ENCODE data around the gene DGUOK. TPM values are rescaled to one million over a fixed set of nuclear protein-coding genes. Genes with fewer than 3 reads are reported as not detected.

Gene DGUOK
- total and polyA plus RNA-seq, 2 donors (not counting 1 experiment from before 2014, with no cell fraction given) = 54.3 to 93.7 TPM

DNA sequence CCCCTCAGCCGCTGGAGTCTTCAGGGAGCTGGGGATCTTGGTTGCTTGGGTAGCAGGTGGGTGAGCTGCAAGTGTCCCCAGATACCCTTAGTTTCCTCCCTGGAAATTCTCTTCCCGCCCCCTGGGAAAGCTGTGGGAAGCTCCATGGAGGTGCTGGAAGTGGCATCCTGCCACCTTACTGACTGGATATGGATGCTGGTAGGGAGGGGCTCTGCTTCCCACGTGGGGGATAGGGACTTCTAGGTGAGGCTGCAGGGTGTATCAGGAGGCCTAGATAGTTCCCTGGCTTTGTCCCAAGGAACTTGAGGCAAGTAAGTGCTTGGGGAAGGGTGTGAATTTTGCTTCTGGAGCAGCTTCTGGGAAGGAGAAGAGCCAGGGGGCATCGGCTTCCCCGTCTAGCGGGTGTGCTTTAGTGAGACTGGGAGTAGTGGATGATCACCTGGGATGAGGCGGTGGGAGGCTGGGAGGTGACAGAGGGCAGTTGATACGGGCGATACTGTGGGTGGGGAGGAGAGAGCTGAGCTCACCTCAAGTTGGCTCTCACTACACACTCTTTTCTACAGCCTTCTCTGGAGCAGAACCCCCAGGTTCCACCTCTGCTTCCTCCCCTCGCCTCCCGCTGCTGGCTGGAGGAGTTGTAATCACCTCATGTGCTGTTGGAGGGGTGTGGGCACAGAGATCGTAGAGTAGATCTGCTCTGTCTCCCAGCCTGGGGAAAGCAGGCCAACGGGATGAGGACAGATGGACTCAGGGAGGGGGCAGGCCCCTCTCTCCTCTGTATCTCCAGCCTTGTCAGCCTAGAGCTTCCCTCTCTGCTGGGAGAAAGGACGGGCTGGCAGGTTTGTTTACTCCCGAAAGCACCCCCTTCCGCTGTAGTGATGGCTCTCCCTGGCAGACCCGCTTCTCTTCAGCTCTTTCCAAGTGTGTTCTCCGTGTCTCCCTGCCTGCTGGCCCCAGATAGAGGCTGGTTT lies 77.8 kb downstream of the DGUOK start:
- Histone ChIP-seq H3K9ac (ENCODE audit: insufficient read depth, low read length) (no peak overlapping the region), H3K4me2 (ENCODE audit: extremely low read depth, insufficient read depth, low read length) (peak overlapping the region; percentile 75), H3K27ac (ENCODE audit: insufficient read depth, low read length) (peak overlapping the region; percentile 55), H3K4me1 (ENCODE audit: control insufficient read depth, extremely low read depth, insufficient read depth, low read length) (peaks cover 39% of the 10 kb centered on the region), H3K4me3 (replicated peaks in 1 of 4; ENCODE audit: control extremely low read depth in 1 of 4, insufficient read depth in 1 of 4, low read depth in 3 of 4, low read length in 4 of 4) (peak overlapping the region in 3 of 4 experiments; percentile 30 to 75 (median 39)), H3K27me3 (ENCODE audit: control insufficient read depth, insufficient read depth, low read length) (no peaks in the 10 kb centered on the region), H3K36me3 (ENCODE audit: control insufficient read depth, insufficient read depth, low read length) (no peaks in the 10 kb centered on the region), H3K9me3 (ENCODE audit: control insufficient read depth, insufficient read depth, low read depth, low read length) (no peaks in the 10 kb centered on the region), H3K79me2 (ENCODE audit: control insufficient read depth, insufficient read depth, low read length) (peaks cover 9% of the 10 kb centered on the region), H4K20me1 (ENCODE audit: control insufficient read depth, extremely low read depth, insufficient read depth, low read length) (no peaks in the 10 kb centered on the region), H2AFZ (ENCODE audit: low read length) (no peak overlapping the region)
- TF ChIP-seq EZH2 (IDR thresholded peaks at IDR 0.05; ENCODE audit: low read length, missing control alignments) = no peak
- TF ChIP-seq, protein P1, sequence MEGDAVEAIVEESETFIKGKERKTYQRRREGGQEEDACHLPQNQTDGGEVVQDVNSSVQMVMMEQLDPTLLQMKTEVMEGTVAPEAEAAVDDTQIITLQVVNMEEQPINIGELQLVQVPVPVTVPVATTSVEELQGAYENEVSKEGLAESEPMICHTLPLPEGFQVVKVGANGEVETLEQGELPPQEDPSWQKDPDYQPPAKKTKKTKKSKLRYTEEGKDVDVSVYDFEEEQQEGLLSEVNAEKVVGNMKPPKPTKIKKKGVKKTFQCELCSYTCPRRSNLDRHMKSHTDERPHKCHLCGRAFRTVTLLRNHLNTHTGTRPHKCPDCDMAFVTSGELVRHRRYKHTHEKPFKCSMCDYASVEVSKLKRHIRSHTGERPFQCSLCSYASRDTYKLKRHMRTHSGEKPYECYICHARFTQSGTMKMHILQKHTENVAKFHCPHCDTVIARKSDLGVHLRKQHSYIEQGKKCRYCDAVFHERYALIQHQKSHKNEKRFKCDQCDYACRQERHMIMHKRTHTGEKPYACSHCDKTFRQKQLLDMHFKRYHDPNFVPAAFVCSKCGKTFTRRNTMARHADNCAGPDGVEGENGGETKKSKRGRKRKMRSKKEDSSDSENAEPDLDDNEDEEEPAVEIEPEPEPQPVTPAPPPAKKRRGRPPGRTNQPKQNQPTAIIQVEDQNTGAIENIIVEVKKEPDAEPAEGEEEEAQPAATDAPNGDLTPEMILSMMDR (conservative IDR thresholded peaks at IDR 0.05 in 1 of 2, IDR thresholded peaks at IDR 0.05 in 1 of 2; ENCODE audit: low read depth in 1 of 2, low read length in 2 of 2) = no peak
- DNase-seq (ENCODE audit: low read depth in 2 of 2) = no peak

DNA sequence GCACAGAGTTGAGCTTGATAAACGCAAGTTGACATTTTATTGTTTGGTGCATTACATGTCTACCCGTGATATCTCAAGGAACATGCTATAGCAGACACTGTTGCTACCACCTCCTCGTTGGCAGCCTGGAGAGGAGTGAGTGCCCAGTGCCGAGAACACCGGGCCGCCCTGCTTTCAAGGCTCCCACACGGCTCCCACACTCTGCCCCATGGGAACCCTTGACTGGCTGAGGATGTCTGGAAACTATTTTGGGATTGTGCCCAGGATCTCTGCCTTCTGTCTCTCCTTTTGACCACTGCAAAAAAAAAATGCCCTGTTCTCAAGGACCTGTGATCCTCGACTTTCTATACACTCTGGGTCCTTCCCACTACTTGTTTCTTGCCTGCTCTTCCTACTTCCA lies 79.1 kb downstream of the DGUOK start:
- Histone ChIP-seq H3K9ac (ENCODE audit: insufficient read depth, low read length) (no peak overlapping the region), H3K27ac (ENCODE audit: insufficient read depth, low read length) (no peak overlapping the region), H4K20me1 (ENCODE audit: control insufficient read depth, extremely low read depth, insufficient read depth, low read length) (no peaks in the 10 kb centered on the region), H3K4me1 (ENCODE audit: control insufficient read depth, extremely low read depth, insufficient read depth, low read length) (peaks cover 37% of the 10 kb centered on the region), H3K4me2 (ENCODE audit: extremely low read depth, insufficient read depth, low read length) (no peak overlapping the region), H3K27me3 (ENCODE audit: control insufficient read depth, insufficient read depth, low read length) (no peaks in the 10 kb centered on the region), H3K4me3 (replicated peaks in 1 of 4; ENCODE audit: control extremely low read depth in 1 of 4, insufficient read depth in 1 of 4, low read depth in 3 of 4, low read length in 4 of 4) (no peak overlapping the region), H3K36me3 (ENCODE audit: control insufficient read depth, insufficient read depth, low read length) (no peaks in the 10 kb centered on the region), H3K79me2 (ENCODE audit: control insufficient read depth, insufficient read depth, low read length) (peaks cover 9% of the 10 kb centered on the region), H2AFZ (ENCODE audit: low read length) (no peak overlapping the region), H3K9me3 (ENCODE audit: control insufficient read depth, insufficient read depth, low read depth, low read length) (no peaks in the 10 kb centered on the region)
- DNase-seq (ENCODE audit: low read depth in 2 of 2) = no peak
- no peak for TF ChIP-seq EZH2 (IDR thresholded peaks at IDR 0.05; ENCODE audit: low read length, missing control alignments)
- TF ChIP-seq, protein P1 (conservative IDR thresholded peaks at IDR 0.05 in 1 of 2, IDR thresholded peaks at IDR 0.05 in 1 of 2; ENCODE audit: low read depth in 1 of 2, low read length in 2 of 2) = no peak

DNA sequence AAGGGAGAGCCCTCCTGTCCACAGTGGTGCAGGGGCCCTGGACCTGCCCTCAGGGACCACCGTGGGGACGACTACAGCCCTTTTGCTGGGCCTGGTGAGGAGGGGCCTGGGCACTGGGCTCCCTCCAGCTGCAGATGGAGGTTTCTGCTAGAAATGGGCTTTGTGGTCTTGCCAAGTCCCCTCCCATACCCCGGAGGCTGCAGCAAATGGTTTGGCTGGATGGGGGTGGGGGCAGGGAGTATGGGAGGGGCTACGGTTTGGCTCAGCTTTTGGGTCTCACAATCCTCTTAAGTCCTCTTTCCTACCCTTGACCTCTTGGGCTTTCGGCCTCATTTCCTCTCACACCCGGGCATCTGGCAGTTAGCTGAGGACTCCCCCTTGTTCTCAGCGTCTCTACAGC lies 79.8 kb downstream of the DGUOK start:
- peak in 1 of 2 donors; percentile 74 for DNase-seq (ENCODE audit: low read depth in 2 of 2)
- Histone ChIP-seq H3K27ac (ENCODE audit: insufficient read depth, low read length) (no peak overlapping the region), H2AFZ (ENCODE audit: low read length) (no peak overlapping the region), H3K4me1 (ENCODE audit: control insufficient read depth, extremely low read depth, insufficient read depth, low read length) (peaks cover 35% of the 10 kb centered on the region), H3K36me3 (ENCODE audit: control insufficient read depth, insufficient read depth, low read length) (no peaks in the 10 kb centered on the region), H4K20me1 (ENCODE audit: control insufficient read depth, extremely low read depth, insufficient read depth, low read length) (no peaks in the 10 kb centered on the region), H3K79me2 (ENCODE audit: control insufficient read depth, insufficient read depth, low read length) (peaks cover 9% of the 10 kb centered on the region), H3K9ac (ENCODE audit: insufficient read depth, low read length) (no peak overlapping the region), H3K4me3 (replicated peaks in 1 of 4; ENCODE audit: control extremely low read depth in 1 of 4, insufficient read depth in 1 of 4, low read depth in 3 of 4, low read length in 4 of 4) (no peak overlapping the region), H3K27me3 (ENCODE audit: control insufficient read depth, insufficient read depth, low read length) (no peaks in the 10 kb centered on the region), H3K9me3 (ENCODE audit: control insufficient read depth, insufficient read depth, low read depth, low read length) (no peaks in the 10 kb centered on the region), H3K4me2 (ENCODE audit: extremely low read depth, insufficient read depth, low read length) (no peak overlapping the region)
- TF ChIP-seq, protein P1 (conservative IDR thresholded peaks at IDR 0.05 in 1 of 2, IDR thresholded peaks at IDR 0.05 in 1 of 2; ENCODE audit: low read depth in 1 of 2, low read length in 2 of 2) = no peak
- TF ChIP-seq EZH2 (IDR thresholded peaks at IDR 0.05; ENCODE audit: low read length, missing control alignments) = no peak

Measured in fibroblast of lung (primary cell).